HG02840 (cell line): Measurements from ENCODE around the gene AGBL5.

Experiments
- ATAC-seq: cut with Tn5 transposase; IDR thresholded peaks from one replicate; pipeline ENCODE4 v1.9.1; 2021; ENCODE audit warnings: mild to moderate bottlenecking, moderate library complexity, moderate number of reproducible peaks; ENCODE audit not compliant: unreplicated experiment, low FRiP score

AGBL5 gene

GRCh38 chr2:27024188-27024587 is 27.3 kb upstream of the AGBL5 start:
- no peak for ATAC-seq

DNA sequence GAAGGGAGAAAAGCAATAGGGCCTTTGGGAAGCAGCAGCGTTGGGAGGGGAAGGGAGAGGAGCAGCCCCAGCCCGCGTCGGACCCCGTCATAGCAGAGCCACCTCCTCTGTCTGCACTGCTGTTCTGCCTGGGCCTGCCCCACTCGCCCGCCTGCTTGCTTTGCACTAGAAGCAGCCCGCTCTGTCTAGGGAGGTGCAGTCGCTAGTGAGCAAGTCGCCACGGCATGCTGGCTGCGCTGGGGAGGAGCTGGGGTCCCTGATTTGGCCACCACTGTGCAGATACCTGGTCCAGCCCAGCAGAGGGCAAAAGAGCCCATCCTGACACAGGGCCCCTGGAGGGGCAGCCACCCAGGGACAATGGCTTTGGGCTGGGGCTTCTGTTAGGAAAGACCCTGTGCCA is 26.7 kb upstream of the AGBL5 start:
- no peak for ATAC-seq

- ATAC-seq = no peak
These were observed 26.1 kb upstream of the AGBL5 start for GRCh38 chr2:27025281-27025800.

DNA sequence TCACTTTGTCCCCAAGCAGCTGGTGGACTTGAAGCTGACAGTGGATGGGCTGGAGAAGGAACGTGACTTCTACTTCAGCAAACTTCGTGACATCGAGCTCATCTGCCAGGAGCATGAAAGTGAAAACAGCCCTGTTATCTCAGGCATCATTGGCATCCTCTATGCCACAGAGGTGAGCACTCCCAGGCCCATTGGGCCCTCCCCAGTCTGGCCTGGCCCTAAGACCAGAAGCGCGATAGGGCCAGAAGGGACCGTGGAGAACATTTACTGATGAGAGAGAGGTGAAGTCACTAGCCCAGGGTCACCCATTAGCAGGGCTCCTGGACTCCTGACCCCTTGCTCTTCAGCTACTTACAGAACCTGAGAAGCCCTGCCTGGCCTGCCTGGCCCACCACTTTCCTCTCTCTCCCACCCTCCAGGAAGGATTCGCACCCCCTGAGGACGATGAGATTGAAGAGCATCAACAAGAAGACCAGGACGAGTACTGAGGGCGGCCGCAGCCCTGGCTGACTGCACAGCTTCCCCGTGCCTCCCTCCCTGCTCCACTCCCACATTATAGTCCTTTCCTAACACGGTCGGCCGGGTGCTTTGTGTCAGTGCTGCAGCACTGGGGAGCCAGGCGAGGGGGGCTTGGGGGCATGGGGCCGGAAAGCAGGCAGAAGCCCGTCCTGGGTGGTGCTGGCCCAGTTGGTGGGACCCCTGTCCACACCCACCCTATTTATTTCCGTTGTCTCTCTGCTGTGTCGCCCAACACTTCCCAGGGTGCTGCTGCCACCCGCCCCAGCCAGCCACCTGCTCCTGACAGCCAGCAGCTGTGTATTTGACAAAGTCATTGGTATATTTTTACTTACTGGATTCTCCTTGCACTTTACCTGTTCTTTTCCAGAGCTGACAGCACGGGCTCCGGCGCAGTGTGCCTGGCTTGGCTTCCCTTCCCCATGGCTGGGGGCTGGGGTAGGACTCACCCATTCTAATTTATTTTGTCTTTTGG is 25.3 kb upstream of the AGBL5 start:
- ATAC-seq = no peak

DNA sequence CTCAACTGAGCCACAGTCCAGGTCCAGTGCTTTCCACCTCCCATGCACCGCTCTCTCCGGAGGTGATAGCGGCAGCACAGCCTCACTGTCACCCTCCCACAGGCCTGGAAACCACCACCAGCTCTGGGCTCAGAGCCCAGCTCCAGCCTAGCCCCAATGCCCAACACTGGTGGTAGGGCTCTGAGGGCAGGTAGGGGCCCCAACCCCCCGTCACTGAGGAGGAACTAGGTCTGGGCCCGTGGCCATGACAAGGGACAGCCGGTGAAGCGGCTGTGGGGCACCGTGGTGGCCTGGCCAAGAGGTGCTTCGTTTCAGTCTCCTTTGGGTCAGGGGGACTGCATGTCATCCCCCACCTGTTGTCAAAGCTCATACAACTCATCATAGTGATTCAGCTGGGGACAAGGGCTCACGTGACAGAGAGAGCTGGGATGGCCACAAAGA is 24.2 kb upstream of the AGBL5 start:
- no peak for ATAC-seq

GRCh38 chr2:27029051-27029450 is 22.4 kb upstream of the AGBL5 start:
- ATAC-seq = no peak

DNA sequence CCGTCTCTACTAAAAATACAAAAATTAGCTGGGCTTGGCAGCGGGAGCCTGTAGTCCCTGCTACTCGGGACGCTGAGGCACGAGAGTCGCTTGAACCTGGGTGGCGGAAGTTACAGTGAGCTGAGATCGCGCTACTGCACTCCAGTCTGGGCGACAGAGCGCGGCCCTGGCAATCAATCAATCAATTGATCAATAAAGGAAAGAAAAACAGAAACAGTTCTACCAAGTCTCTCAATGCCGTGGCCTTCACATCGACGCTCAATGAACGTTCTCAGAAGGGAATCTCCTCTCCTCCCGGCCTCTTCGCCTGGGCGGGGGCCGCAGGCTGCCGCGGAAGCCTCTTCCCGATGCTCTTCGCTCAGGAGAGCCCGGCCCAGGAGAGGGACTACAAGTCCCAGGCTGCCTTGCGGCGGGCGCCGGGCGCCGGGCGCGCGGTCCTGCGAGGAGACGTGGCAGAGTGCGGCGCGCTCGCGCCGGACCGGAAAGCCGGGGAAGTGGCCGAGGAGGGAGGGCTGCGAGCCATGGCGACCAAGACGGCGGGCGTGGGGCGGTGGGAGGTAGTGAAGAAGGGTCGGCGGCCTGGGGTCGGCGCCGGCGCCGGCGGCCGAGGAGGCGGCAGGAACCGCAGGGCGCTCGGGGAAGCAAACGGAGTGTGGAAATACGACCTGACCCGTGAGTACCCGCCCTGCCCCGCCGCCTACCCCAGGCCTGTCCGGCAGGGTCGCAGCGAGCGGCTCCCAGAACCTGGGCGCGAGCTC is 18.8 kb upstream of the AGBL5 start, which contains the start of gene TMEM214:
Gene TMEM214, plus strand, starts transcription at position 471 of the 758 bp plus-strand sequence. Its CDS starts 51 bp downstream, at position 522.
- ATAC-seq = peak; percentile 79

GRCh38 chr2:27033253-27033852 is 18.1 kb upstream of the AGBL5 start:
- ATAC-seq = peak; percentile 8

DNA sequence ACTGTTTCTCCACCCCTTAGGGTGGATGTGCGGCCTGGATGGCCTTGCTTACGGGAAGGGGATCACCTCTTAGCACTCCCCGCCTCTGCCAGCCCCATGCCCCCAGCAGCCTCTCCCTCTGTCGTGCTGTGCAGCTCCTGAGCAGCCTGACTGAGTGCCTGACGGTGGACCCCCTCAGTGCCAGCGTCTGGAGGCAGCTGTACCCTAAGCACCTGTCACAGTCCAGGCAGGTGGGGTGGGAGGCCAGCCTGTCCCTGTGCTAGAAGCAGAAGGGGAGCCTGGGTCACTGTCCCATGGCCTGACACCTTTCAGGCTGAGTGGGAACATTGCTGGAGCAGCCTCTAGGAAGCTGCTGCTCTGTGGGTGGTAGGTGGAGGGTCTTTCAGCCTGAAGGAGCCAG is 13.5 kb upstream of the AGBL5 start:
- ATAC-seq = no peak

DNA sequence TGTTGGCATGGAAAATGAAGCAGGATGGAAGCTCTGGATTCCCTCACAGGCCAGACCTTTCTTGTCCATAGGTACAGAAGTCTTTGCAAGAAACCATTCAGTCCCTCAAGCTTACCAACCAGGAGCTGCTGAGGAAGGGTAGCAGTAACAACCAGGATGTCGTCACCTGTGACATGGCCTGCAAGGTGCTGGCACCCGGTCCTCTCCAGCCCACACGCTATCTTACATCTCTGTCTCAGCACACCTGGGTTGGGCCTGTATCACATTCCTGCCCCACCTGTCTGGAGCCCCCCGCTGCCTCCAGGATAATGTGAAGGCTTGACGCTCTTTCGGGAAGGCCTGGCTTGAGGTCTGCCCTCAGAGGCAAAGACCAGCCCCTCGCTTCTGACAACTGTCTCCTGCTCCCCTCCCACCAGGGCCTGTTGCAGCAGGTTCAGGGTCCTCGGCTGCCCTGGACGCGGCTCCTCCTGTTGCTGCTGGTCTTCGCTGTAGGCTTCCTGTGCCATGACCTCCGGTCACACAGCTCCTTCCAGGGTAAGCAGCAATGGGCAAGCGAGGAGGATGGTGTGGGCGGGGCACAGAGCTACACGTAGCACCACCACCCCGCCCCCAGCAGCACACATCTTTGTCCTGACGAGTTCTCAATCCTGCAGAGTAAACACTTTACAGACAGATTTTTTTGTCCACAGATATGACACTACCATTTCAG is 12.7 kb upstream of the AGBL5 start:
- no peak for ATAC-seq

- ATAC-seq = no peak
These were observed 12.0 kb upstream of the AGBL5 start for GRCh38 chr2:27039426-27039825.

GRCh38 chr2:27039871-27040270 is 11.6 kb upstream of the AGBL5 start:
- ATAC-seq = no peak

- no peak for ATAC-seq
These were observed 11.2 kb upstream of the AGBL5 start for GRCh38 chr2:27040282-27040681.

- no peak for ATAC-seq
These were observed 9.7 kb upstream of the AGBL5 start for GRCh38 chr2:27041752-27042151.

GRCh38 chr2:27042159-27042661 is 9.3 kb upstream of the AGBL5 start:
- ATAC-seq = no peak

GRCh38 chr2:27042985-27043634 is 8.4 kb upstream of the AGBL5 start:
- ATAC-seq = no peak

GRCh38 chr2:27049422-27050280 is 1.8 kb upstream of the AGBL5 start:
- peak; percentile 13 for ATAC-seq

DNA sequence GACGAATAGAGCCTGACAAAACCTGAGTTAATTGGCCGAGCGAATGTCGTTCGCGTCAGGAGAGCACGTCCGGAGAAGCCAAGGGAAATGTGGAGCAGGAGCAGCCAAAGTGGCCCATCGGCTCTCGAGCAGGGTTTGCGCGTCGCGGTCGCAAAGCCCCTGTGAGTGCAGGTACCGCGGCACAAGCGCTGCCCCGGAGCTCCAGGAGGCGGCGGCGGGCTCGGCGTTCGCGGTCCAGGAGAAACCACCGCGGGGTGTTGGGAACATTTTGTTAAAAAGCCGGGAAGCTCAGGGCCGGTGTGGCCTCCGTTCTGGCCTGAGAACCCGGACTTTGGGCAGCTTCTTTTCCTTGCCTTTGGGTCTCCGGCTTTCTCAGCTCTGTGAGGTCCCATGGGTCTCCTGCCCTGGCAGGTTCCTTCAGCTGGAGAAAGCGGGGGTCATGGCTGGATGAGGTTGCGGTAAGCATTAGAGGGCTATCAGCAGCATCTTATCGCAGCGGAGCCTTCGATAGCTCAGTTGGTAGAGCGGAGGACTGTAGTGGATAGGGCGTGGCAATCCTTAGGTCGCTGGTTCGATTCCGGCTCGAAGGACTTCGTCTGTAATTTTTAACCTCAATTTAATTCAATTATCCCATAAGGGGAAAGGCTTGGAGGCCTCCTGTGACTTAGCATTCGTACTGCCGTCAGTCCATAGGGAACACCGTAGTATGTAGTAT is 1.0 kb upstream of the AGBL5 start:
- peak; percentile 51 for ATAC-seq
